HG03135 (cell line): ENCODE measurements around the gene WDR35.

ENCODE experiments used
- ATAC-seq: cut with Tn5 transposase; IDR thresholded peaks from one replicate; pipeline ENCODE4 v1.9.1; 2021; ENCODE audit warnings: mild to moderate bottlenecking, moderate library complexity; ENCODE audit not compliant: unreplicated experiment

WDR35 gene

DNA sequence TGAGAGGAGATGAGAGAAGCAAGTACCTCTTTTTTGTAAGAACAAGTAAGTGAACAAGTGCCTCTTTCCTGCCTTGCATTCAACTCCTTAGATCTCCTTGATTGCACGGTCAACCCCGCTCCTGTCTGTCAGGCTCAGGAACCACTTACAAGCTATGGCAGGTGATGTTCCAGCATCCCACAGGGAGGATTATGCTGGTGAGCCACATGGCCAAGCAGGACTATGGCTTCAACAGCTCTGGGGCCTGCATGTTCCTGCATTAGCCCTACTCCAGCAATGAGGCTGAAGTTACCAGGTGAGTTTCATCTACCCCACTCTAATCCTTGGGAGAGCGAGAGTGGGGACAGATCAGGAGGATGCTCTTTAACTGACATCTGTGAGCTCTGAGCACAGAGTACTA, 117.6 kb downstream of the WDR35 start:
- ATAC-seq: no peak

DNA sequence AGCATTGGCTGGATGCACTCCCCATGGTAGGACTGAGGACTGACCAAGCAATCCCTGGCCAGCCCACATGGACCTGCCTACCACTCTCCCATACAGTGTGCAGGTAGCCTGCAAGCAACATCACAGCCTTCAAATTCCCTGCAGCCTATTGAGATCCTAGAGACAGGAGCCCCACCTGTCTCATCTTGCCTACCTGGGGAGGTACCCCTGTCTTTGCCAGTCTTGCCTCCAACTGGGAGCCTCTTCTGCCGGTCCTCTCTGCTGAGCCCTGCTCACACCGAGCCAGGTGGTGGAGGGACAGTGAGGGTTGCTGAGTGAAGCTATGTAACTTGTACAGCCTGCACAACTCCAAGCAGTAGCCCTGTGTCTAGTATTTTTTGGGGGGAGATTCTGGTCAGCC, 118.1 kb downstream of the WDR35 start:
- ATAC-seq: no peak

DNA sequence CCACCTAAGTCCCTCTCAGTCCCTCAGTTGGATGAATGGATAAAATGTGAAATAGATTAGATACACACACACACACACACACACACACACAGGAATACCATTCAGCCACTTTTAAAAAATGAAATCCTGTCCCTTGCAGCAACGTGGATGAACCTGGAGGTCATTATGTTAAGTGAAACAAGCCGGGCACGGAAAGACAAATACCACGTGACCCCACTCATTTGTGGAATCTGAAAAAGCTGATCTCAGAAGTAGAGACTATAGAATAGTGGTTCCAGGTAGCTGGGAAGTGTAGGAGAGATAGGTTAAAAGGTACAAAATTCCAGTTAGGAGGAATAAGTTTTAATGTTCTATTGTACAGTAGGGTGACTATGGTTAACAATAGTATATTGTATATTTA, 119.1 kb downstream of the WDR35 start:
- no peak for ATAC-seq

DNA sequence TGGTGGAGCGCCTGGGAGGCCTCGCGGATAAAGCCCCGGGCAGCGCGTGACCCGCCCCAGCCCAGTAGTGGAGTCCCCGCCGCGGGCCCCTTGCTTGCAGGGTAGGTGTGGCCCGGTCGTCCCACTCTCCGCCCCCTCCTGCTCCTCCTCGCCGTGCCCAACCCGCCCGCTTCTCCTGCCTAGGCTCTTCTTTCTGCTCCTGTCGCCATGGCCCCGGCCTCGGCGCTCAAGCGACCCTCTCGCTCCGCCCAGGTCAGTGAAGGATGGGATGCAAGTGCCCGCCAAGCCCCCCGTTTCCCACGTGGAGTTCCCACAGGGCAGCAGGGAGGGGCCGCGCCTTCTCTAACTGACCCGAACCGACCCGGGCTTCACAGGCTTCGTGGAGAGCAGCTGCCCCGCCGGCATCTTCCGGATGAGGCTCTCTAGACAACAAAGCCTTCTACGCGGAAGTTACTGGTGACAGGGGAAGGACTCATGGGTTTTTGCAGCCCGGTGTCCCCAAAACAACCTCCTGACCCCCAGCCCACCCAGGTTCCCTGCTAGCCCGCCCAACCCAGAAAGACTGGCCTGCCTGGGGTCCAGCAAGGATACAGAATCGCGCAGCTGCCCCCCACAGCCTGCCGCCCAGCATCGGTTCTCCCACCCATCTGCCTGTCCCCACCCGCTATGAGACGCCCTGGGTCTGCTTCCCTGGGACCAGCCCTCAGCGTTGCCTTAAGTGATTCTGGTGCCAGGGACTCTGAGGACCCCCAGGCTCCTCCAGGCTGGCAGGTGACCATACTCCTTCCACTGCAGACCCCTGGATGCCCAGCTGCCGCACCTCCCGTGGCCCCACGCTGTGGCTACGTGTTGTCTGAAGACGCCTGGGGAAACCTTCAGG, 121.0 kb downstream of the WDR35 start:
- ATAC-seq: peak; percentile 48

DNA sequence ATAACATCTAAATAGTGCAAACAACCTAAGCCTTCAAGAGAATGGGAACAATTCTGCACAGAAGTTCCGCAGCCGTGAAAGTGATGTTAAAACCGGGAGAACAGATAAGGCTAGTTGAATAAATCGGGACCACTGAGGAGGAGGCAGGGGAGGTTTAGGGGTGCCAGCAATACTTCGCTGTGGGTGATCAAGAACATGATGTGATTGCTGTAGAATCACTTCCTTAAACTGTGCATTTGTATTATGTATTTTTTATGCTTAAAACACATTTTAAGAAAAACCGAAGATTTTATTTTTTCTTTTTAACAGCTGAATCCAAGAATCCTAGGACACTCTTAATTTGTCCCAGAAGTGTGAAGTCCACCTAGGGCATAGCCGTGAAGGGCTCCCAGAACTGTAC, 121.7 kb downstream of the WDR35 start:
- no peak for ATAC-seq

DNA sequence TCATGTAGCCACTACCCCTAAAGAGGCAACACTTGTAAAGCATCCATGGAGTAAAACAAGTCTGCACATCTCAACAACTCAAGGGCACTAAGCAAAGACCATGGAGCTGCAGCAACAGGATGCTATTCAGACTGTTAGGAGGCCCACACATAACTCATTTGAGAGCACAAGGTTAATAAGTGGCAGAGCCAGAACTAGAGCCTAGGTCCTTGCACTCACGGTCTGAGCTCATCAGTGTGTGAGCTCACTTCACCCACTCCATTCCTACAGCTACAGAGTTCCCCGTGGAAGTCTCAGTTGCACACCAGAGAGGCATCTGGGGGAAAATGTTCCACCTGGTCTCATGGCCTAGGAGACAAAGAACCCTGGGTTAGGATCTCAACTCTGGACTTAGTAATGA, 123.1 kb downstream of the WDR35 start:
- ATAC-seq: peak; percentile 54

DNA sequence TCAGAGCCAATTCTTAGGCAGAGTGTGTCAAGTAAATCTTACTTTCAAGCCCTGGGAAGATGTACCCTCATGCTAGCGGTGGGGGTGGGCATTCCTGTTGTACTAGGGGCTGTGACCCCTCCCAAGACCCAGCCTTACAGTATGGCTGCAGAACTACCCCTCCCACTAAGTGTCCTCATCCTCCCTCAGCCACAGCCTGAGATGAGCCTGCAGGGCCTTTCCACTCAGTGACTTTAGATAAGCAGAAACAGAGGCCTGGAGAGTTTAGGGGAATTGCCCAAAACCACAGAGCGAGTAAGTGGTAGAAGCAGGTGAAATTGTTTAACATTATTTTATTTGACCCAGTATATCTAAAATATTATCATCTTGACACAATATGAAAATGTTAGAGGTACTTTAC, 124.8 kb downstream of the WDR35 start:
- ATAC-seq: no peak

DNA sequence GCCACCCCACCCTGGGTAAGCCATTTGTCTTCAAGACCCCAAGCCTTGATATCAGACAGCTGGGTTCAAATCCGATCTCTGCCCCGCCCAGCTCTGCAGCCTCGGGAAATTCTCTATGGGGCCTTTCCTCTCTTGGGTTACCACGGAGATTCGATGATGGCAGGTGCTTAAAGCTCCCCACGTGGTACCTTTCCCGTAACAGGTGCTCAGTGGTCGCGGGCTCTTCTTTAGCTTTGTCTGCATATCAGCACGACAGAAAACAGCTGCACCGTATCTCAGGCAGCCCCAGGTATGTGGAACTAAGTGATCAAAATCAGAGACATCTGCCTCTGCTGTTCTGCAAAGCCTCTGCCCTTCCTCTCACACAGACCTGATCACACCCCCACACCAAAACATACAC, 125.5 kb downstream of the WDR35 start:
- no peak for ATAC-seq

DNA sequence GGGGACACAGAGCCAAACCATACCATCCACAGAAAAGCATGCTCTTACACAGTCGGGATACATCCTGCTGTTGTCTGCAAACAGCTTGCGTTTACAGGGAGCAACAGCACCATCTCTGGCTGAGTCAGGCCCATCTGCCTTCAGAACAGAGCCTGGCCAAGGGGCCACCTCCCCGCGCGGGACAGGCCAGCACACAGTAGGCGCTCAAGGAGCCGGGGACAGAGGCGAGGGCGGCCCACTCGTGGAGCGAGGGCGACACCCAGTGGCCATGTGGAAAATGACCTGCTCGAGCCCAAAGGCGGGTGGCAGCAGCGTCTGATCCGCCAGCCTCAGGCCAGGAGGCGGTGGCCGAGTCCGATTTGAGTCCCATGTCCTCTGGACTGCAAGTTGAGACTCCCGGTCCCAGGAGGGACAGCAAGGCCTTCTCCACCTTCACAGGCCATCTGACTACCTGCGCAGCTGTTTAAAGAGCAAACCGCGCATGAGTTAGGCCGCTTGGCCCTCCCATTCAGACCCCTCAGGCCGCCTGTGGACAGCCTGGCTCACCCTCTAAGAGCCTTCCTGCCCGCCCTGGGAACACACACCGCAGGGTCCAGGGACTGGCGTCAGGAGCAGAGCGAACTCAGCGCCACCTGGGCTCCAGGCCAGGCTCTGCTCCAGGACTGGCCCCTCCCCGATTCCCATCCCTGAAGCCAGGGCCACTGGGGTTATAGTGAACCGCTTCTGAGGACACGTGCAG, 126.4 kb downstream of the WDR35 start:
- peak; percentile 69 for ATAC-seq

DNA sequence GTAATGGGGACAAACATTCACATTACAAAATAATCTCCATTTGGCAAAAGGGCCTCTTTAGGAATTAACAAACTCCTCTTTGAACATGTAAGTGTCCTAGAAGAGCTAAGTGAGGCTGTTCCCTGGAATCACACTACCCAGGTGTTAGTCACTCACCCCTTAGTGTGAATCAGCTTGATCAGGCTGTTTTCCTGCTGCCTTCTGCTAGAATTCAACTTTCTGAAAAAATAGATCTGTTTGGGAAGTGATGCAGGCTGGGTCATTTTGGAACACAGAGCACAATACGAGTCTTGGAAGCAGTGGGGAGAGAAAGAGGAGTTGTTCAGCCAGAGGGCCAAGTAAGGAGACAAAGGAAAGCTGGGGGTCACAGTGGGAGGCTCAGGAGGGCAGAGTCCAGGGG, 128.1 kb downstream of the WDR35 start:
- ATAC-seq: no peak
